Caco-2 (cell line): Measurements from ENCODE around the gene ANO10. TPM values are rescaled to one million over a fixed set of nuclear protein-coding genes. Genes with fewer than 3 reads are reported as not detected.

Source experiments
- BruUV-seq: library from RNA; stranded (reverse); fragments of 400-500 nt; replicated peaks from 2 replicates; lab custom pipeline; 2021; lab: Mats Ljungman, UMichigan
- CTCF ChIA-PET: fragments of 300-600 bp; sonication (Branson Sonifier 250); formaldehyde crosslinking; loops from one replicate; lab custom pipeline; 2022; ENCODE audit warnings: antibody characterized with exemption; lab: Charles Lee
- POLR2A ChIA-PET: fragments of 300-600 bp; sonication (Branson Sonifier 250); formaldehyde crosslinking; loops from one replicate; lab custom pipeline; 2022; ENCODE audit warnings: antibody characterized with exemption; lab: Charles Lee
- DNase-seq, 2 experiments: peaks; one replicate each; pipeline versions ENCODE4 v3.0.0 to v3.0.0-alpha.2; 2020 to 2022
- H3K27me3 ChIP-seq: replicated peaks from 2 replicates; pipeline ENCODE4 v1.6.0; 2011; ENCODE audit warnings: low read length; ENCODE audit not compliant: control insufficient read depth, insufficient read depth
- H3K36me3 ChIP-seq: 2 replicates; pipeline ENCODE4 v1.5.1; 2011; ENCODE audit warnings: low read length; ENCODE audit not compliant: control insufficient read depth, insufficient read depth
- H3K4me1 ChIP-seq: fragments of 250-450 bp; sonication (Bioruptor Pico); 2 replicates; pipeline ENCODE4 v1.5.1; 2020; ENCODE audit warnings: mild to moderate bottlenecking
- H3K4me3 ChIP-seq: 2 replicates; pipeline ENCODE4 v1.5.1; 2011; ENCODE audit warnings: low read depth, mild to moderate bottlenecking, control low read depth, low read length
- H3K9me3 ChIP-seq: fragments of 250-450 bp; sonication (Bioruptor Pico); 2 replicates; pipeline ENCODE4 v1.5.1; 2020; ENCODE audit warnings: mild to moderate bottlenecking, moderate library complexity
- H3K27ac Mint-ChIP-seq: one replicate; pipeline ENCODE4 v1.8.0; 2022; ENCODE audit warnings: mixed read lengths; ENCODE audit not compliant: unreplicated experiment
- H3K27me3 Mint-ChIP-seq: one replicate; pipeline ENCODE4 v1.8.0; 2022; ENCODE audit warnings: mixed read lengths; ENCODE audit not compliant: insufficient read depth, unreplicated experiment
- H3K36me3 Mint-ChIP-seq: one replicate; pipeline ENCODE4 v1.8.0; 2022; ENCODE audit warnings: mild to moderate bottlenecking, mixed read lengths; ENCODE audit not compliant: insufficient read depth, unreplicated experiment
- H3K4me1 Mint-ChIP-seq: one replicate; pipeline ENCODE4 v1.8.0; 2022; ENCODE audit warnings: low read depth, mixed read lengths; ENCODE audit not compliant: unreplicated experiment
- H3K4me3 Mint-ChIP-seq: one replicate; pipeline ENCODE4 v1.8.0; 2022; ENCODE audit warnings: mild to moderate bottlenecking, moderate library complexity, mixed read lengths; ENCODE audit not compliant: unreplicated experiment
- H3K9me3 Mint-ChIP-seq: one replicate; pipeline ENCODE4 v1.8.0; 2022; ENCODE audit warnings: mixed read lengths; ENCODE audit not compliant: unreplicated experiment
- CTCF ChIP-seq, 2 experiments: fragments of 200-600 bp in 1 of 2; IDR thresholded peaks; 1 replicate in 1 of 2; 2 replicates in 1 of 2; pipeline versions ENCODE4 v1.5.1 to v1.8.0; 2011 to 2022; ENCODE audit warnings: antibody characterized with exemption in 1 of 2, control low read depth in 1 of 2, inconsistent platforms in 1 of 2, low read depth in 1 of 2, low read length in 1 of 2, mild to moderate bottlenecking in 1 of 2, moderate library complexity in 1 of 2; ENCODE audit not compliant: insufficient read depth in 1 of 2, severe bottlenecking in 1 of 2, unreplicated experiment in 1 of 2
- intact Hi-C: fragments of 100-400 bp; cut with micrococcal nuclease; formaldehyde crosslinking; loops from one replicate; pipeline ENCODE4 v1.10.0; 2022; ENCODE audit not compliant: unreplicated experiment
- total RNA-seq: library from RNA; stranded (reverse); gene quantifications from 2 replicates; pipeline ENCODE4 v1.2.3, GENCODE V29; 2022

The ANO10 gene
- total RNA-seq, 1 experiment from 2014 or later, result 24.1 TPM

GRCh38 chr3:43369404-43370292 lies 252.2 kb downstream of the ANO10 start:
- intact Hi-C loops, result no loop called here
- Mint-ChIP-seq H3K27ac (no peak overlapping the region), H3K9me3 (no peaks in the 10 kb centered on the region), H3K4me1 (no peaks in the 10 kb centered on the region), H3K4me3 (no peak overlapping the region), H3K36me3 (no peaks in the 10 kb centered on the region), H3K27me3 (no peaks in the 10 kb centered on the region)
- no peak for TF ChIP-seq CTCF (IDR thresholded peaks at IDR 0.05; ENCODE audit: insufficient read depth in 1 of 2, low read depth in 1 of 2, low read length in 1 of 2, severe bottlenecking in 1 of 2, unreplicated experiment in 1 of 2)
- no peak for DNase-seq
- Histone ChIP-seq H3K36me3 (no peaks in the 10 kb centered on the region), H3K9me3 (no peaks in the 10 kb centered on the region), H3K4me1 (no peaks in the 10 kb centered on the region), H3K27me3 (no peaks in the 10 kb centered on the region), H3K4me3 (no peak overlapping the region)
- ChIA-PET POLR2A (no interaction called here), CTCF (no interaction called here)
- BruUV-seq, result no TSS peak

GRCh38 chr3:43366885-43367284 lies 254.9 kb downstream of the ANO10 start:
- Histone ChIP-seq H3K27me3 (no peaks in the 10 kb centered on the region), H3K4me3 (no peak overlapping the region), H3K36me3 (no peaks in the 10 kb centered on the region; the same call in 1 of the 2 replicates), H3K4me1 (no peaks in the 10 kb centered on the region), H3K9me3 (no peaks in the 10 kb centered on the region)
- Mint-ChIP-seq H3K4me3 (no peak overlapping the region), H3K9me3 (no peaks in the 10 kb centered on the region), H3K27me3 (no peaks in the 10 kb centered on the region), H3K27ac (no peak overlapping the region), H3K4me1 (no peaks in the 10 kb centered on the region), H3K36me3 (no peaks in the 10 kb centered on the region)
- no TSS peak for BruUV-seq
- intact Hi-C loops, result no loop called here
- DNase-seq, result no peak
- CTCF ChIA-PET, result no interaction called here
- POLR2A ChIA-PET, result no interaction called here
- TF ChIP-seq CTCF (IDR thresholded peaks at IDR 0.05; ENCODE audit: insufficient read depth in 1 of 2, low read depth in 1 of 2, low read length in 1 of 2, severe bottlenecking in 1 of 2, unreplicated experiment in 1 of 2), result no peak

- no peaks in the 10 kb centered on the region for H3K4me1 ChIP-seq
- Mint-ChIP-seq H3K4me3 (no peak overlapping the region), H3K27ac (no peak overlapping the region), H3K4me1 (no peaks in the 10 kb centered on the region), H3K36me3 (no peaks in the 10 kb centered on the region), H3K27me3 (no peaks in the 10 kb centered on the region), H3K9me3 (no peaks in the 10 kb centered on the region)
- intact Hi-C loops, result no loop called here
- POLR2A ChIA-PET, result no interaction called here
- no peaks in the 10 kb centered on the region for H3K27me3 ChIP-seq
- no peaks in the 10 kb centered on the region for H3K9me3 ChIP-seq
- no peak overlapping the region for H3K4me3 ChIP-seq
- CTCF ChIA-PET, result no interaction called here
- no peak for TF ChIP-seq CTCF (IDR thresholded peaks at IDR 0.05; ENCODE audit: insufficient read depth in 1 of 2, low read depth in 1 of 2, low read length in 1 of 2, severe bottlenecking in 1 of 2, unreplicated experiment in 1 of 2)
- no peaks in the 10 kb centered on the region; the same call in 1 of the 2 replicates for H3K36me3 ChIP-seq
- no TSS peak for BruUV-seq
- DNase-seq, result no peak
These were observed 255.3 kb downstream of the ANO10 start for GRCh38 chr3:43366481-43366880.
